Neural progenitor cell (in vitro differentiated cells): ENCODE data around the gene ERC1. TPM values are rescaled to one million over a fixed set of nuclear protein-coding genes. Genes with fewer than 3 reads are reported as not detected.
A peak's percentile ranks its signal among the peaks of the same experiment; 100 is the strongest.

Experiments
- DNase-seq: peaks from one replicate; pipeline ENCODE4 v3.0.0-alpha.2; 2016; ENCODE audit warnings: low spot score
- H2AFZ ChIP-seq: fragments of 200-600 bp; sonication (generic); replicated peaks from 2 replicates; pipeline ENCODE4 v1.6.1; 2016; ENCODE audit warnings: antibody characterized with exemption
- H3F3A ChIP-seq: fragments of 200-600 bp; sonication (generic); 2 replicates; pipeline ENCODE4 v1.6.1; 2016; ENCODE audit warnings: antibody characterized with exemption, low read depth
- H3K27ac ChIP-seq: fragments of 200-600 bp; sonication (generic); 2 replicates; pipeline ENCODE4 v1.5.1; 2016; ENCODE audit warnings: mild to moderate bottlenecking
- H3K27me3 ChIP-seq: fragments of 200-600 bp; sonication (generic); 2 replicates; pipeline ENCODE4 v1.6.1; 2016; ENCODE audit warnings: mild to moderate bottlenecking, moderate library complexity
- H3K36me3 ChIP-seq: fragments of 200-600 bp; sonication (generic); 2 replicates; pipeline ENCODE4 v1.5.1; 2016
- H3K4me1 ChIP-seq: fragments of 200-600 bp; sonication (generic); 2 replicates; pipeline ENCODE4 v1.6.1; 2016; ENCODE audit warnings: mixed run types
- H3K4me2 ChIP-seq: fragments of 200-600 bp; sonication (generic); 2 replicates; pipeline ENCODE4 v1.6.1; 2016
- H3K4me3 ChIP-seq: fragments of 200-600 bp; sonication (generic); 2 replicates; pipeline ENCODE4 v1.5.1; 2016
- H3K79me2 ChIP-seq: fragments of 200-600 bp; sonication (generic); 2 replicates; pipeline ENCODE4 v1.6.1; 2016; ENCODE audit warnings: low read depth
- H3K9ac ChIP-seq: fragments of 200-600 bp; sonication (generic); 2 replicates; pipeline ENCODE4 v1.6.1; 2016
- H3K9me3 ChIP-seq: fragments of 200-600 bp; sonication (generic); 2 replicates; pipeline ENCODE4 v1.5.1; 2016; ENCODE audit warnings: low read depth
- H4K20me1 ChIP-seq: fragments of 200-600 bp; sonication (generic); 2 replicates; pipeline ENCODE4 v1.6.1; 2016; ENCODE audit warnings: low read depth
- H3K27ac Mint-ChIP-seq: 3 replicates; pipeline ENCODE4 v1.8.0; 2021; ENCODE audit warnings: mixed read lengths
- H3K27me3 Mint-ChIP-seq: 2 replicates; pipeline ENCODE4 v1.8.0; 2022; ENCODE audit warnings: low read depth, mild to moderate bottlenecking, inconsistent platforms, moderate library complexity, mixed read lengths; ENCODE audit not compliant: insufficient read depth
- H3K36me3 Mint-ChIP-seq: 3 replicates; pipeline ENCODE4 v1.8.0; 2021; ENCODE audit warnings: mixed read lengths
- H3K4me1 Mint-ChIP-seq: 3 replicates; pipeline ENCODE4 v1.8.0; 2021; ENCODE audit warnings: mixed read lengths
- H3K4me3 Mint-ChIP-seq: 3 replicates; pipeline ENCODE4 v1.8.0; 2021; ENCODE audit warnings: mild to moderate bottlenecking, moderate library complexity, mixed read lengths
- H3K9me3 Mint-ChIP-seq: 3 replicates; pipeline ENCODE4 v1.8.0; 2020; ENCODE audit warnings: mixed read lengths
- CTCF ChIP-seq: fragments of 200-600 bp; sonication (generic); IDR thresholded peaks from 2 replicates; pipeline ENCODE4 v1.5.1; 2017; ENCODE audit warnings: antibody characterized with exemption, mild to moderate bottlenecking
- EZH2 ChIP-seq: fragments of 200-600 bp; sonication (generic); IDR thresholded peaks from 2 replicates; pipeline ENCODE4 v1.6.1; 2017; ENCODE audit warnings: antibody characterized with exemption, mild to moderate bottlenecking, moderate library complexity
- EZH2phosphoT487 ChIP-seq: fragments of 200-600 bp; sonication (generic); IDR thresholded peaks from 2 replicates; pipeline ENCODE4 v1.6.1; 2017; ENCODE audit warnings: antibody characterized with exemption
- total RNA-seq: library from RNA; depleted of rRNA; stranded (reverse); fragments of >200 nt; gene quantifications from 2 replicates; pipeline ENCODE4 v1.2.3, GENCODE V29; 2015; ENCODE audit warnings: low replicate concordance

Gene ERC1
- total RNA-seq, 1 donor from 2014 or later = 27.5 TPM

- H3K36me3 ChIP-seq = no peaks in the 10 kb centered on the region
- DNase-seq = peak; percentile 44
- H3K36me3 Mint-ChIP-seq = peaks cover 15% of the 10 kb centered on the region
- H3K9me3 Mint-ChIP-seq = peaks cover 15% of the 10 kb centered on the region
- H4K20me1 ChIP-seq = peaks cover 26% of the 10 kb centered on the region
- H3K9me3 ChIP-seq = peaks cover 14% of the 10 kb centered on the region
- H3K79me2 ChIP-seq = peaks cover 28% of the 10 kb centered on the region
- H3K4me3 ChIP-seq = no peak overlapping the region
- H3K27ac Mint-ChIP-seq = no peak overlapping the region
- peaks cover 40% of the 10 kb centered on the region for H3K4me1 ChIP-seq
- peaks cover 49% of the 10 kb centered on the region for H3K4me1 Mint-ChIP-seq
- H3K9ac ChIP-seq = no peak overlapping the region
- no peaks in the 10 kb centered on the region for H3K27me3 ChIP-seq
- H3F3A ChIP-seq = peaks cover 27% of the 10 kb centered on the region
- peak overlapping the region; percentile 2 for H3K4me3 Mint-ChIP-seq
- no peak overlapping the region for H2AFZ ChIP-seq
- peak overlapping the region; percentile 18 for H3K4me2 ChIP-seq
- no peak overlapping the region for H3K27ac ChIP-seq
- H3K27me3 Mint-ChIP-seq = no peaks in the 10 kb centered on the region
- TF ChIP-seq EZH2phosphoT487 = no peak
- TF ChIP-seq CTCF = no peak
- no peak for TF ChIP-seq EZH2
Measured at GRCh38 chr12:1054117-1054870, 63.3 kb downstream of the ERC1 start.

DNA sequence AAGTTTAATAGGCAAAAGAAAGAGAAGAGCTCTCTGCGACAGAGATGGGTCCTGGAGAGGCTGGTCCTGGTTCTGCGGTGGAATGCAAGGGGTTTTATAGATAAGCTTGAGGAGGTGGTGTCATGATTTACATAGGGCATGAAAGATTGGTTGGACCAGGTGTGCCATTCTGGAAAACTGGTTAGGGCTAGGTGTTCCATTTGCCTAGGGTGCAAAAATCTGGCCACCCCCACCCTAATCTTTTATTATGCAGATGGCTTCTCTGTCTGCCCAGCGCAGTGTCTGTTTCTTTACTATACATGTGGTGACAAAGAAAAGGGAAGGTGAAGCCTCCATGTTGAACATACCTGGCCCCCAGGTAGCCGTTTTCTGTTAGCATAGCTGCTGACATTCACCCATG lies 65.4 kb downstream of the ERC1 start:
- Mint-ChIP-seq H3K4me1 (peaks cover 44% of the 10 kb centered on the region), H3K27ac (peak overlapping the region; percentile 3), H3K4me3 (no peak overlapping the region), H3K27me3 (no peaks in the 10 kb centered on the region), H3K36me3 (peaks cover 22% of the 10 kb centered on the region), H3K9me3 (peaks cover 30% of the 10 kb centered on the region)
- Histone ChIP-seq H3K27ac (no peak overlapping the region), H3K4me3 (no peak overlapping the region), H3K4me2 (peak overlapping the region; percentile 0), H3K4me1 (peaks cover 36% of the 10 kb centered on the region), H3K36me3 (no peaks in the 10 kb centered on the region), H3F3A (peaks cover 27% of the 10 kb centered on the region), H4K20me1 (peaks cover 26% of the 10 kb centered on the region), H3K9me3 (peaks cover 15% of the 10 kb centered on the region), H2AFZ (no peak overlapping the region), H3K27me3 (no peaks in the 10 kb centered on the region), H3K9ac (no peak overlapping the region), H3K79me2 (peaks cover 44% of the 10 kb centered on the region)
- no peak for DNase-seq
- no peak for TF ChIP-seq EZH2

DNA sequence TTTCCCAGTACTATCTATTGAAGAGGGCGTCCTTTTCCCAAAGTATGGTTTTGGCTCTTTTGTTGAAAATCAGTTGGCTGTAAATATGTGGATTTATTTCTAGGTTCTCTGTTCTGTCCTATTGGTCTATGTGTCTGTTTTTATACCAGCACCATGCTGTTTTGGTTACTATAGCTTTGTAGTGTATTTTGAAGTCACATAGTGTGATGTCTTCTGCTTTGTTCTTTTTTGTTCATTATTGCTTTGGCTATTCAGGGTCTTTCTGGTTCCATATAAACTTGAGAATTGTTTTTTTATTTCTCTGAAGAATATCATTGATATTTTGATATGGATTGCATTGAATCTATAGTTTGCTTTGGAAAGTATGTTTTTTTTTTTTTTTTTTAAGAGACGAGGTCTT lies 67.4 kb downstream of the ERC1 start:
- Histone ChIP-seq H3K27me3 (no peaks in the 10 kb centered on the region), H3K4me1 (peaks cover 32% of the 10 kb centered on the region), H3K4me2 (no peak overlapping the region), H3K9me3 (peaks cover 20% of the 10 kb centered on the region), H3K9ac (no peak overlapping the region), H3K79me2 (peaks cover 54% of the 10 kb centered on the region), H4K20me1 (peaks cover 22% of the 10 kb centered on the region), H3K4me3 (no peak overlapping the region), H3K36me3 (no peaks in the 10 kb centered on the region), H2AFZ (no peak overlapping the region), H3F3A (peaks cover 23% of the 10 kb centered on the region), H3K27ac (no peak overlapping the region)
- H3K9me3 Mint-ChIP-seq = peaks cover 46% of the 10 kb centered on the region
- H3K27ac Mint-ChIP-seq = no peak overlapping the region
- no peak for TF ChIP-seq EZH2
- TF ChIP-seq EZH2phosphoT487 = no peak
- no peak for TF ChIP-seq CTCF
- no peaks in the 10 kb centered on the region for H3K27me3 Mint-ChIP-seq
- H3K4me3 Mint-ChIP-seq = no peak overlapping the region
- no peak for DNase-seq
- H3K4me1 Mint-ChIP-seq = peaks cover 30% of the 10 kb centered on the region
- H3K36me3 Mint-ChIP-seq = peaks cover 30% of the 10 kb centered on the region

- peaks cover 34% of the 10 kb centered on the region for H3K36me3 Mint-ChIP-seq
- no peak for DNase-seq
- peaks cover 28% of the 10 kb centered on the region for H3K9me3 ChIP-seq
- peaks cover 52% of the 10 kb centered on the region for H3K9me3 Mint-ChIP-seq
- H3K36me3 ChIP-seq = no peaks in the 10 kb centered on the region
- TF ChIP-seq EZH2phosphoT487 (no peak), CTCF (no peak), EZH2 (no peak)
- H3K4me2 ChIP-seq = no peak overlapping the region
- no peak overlapping the region for H3K27ac ChIP-seq
- peaks cover 16% of the 10 kb centered on the region for H3F3A ChIP-seq
- peaks cover 61% of the 10 kb centered on the region for H3K79me2 ChIP-seq
- peaks cover 26% of the 10 kb centered on the region for H3K4me1 ChIP-seq
- H3K27me3 ChIP-seq = no peaks in the 10 kb centered on the region
- H3K9ac ChIP-seq = no peak overlapping the region
- peaks cover 22% of the 10 kb centered on the region for H3K4me1 Mint-ChIP-seq
- no peak overlapping the region for H3K27ac Mint-ChIP-seq
- H3K27me3 Mint-ChIP-seq = no peaks in the 10 kb centered on the region
- H3K4me3 Mint-ChIP-seq = no peak overlapping the region
- no peak overlapping the region for H2AFZ ChIP-seq
- no peak overlapping the region for H3K4me3 ChIP-seq
- H4K20me1 ChIP-seq = peaks cover 15% of the 10 kb centered on the region
Measured at GRCh38 chr12:1059162-1059561, 68.1 kb downstream of the ERC1 start.
